NT2/D1 (cell line): Measurements from ENCODE around the gene PCDHGB1.
"Not testable (repeated sequence)": the region's sequence is repeated elsewhere in the genome, so short reads cannot be mapped to it uniquely, and the experiment has no call there.

Source experiments
- DNase-seq: peaks from one replicate; pipeline ENCODE4 v3.0.0-alpha.2; 2011; ENCODE audit warnings: low read depth, low spot score
- H3K27me3 ChIP-seq: 2 replicates; pipeline ENCODE4 v1.6.0; 2011; ENCODE audit warnings: mild to moderate bottlenecking; ENCODE audit not compliant: insufficient read length, insufficient read depth
- H3K36me3 ChIP-seq: 2 replicates; pipeline ENCODE4 v1.6.1; 2011; ENCODE audit warnings: mild to moderate bottlenecking, low read length, mixed read lengths; ENCODE audit not compliant: insufficient read depth, insufficient read length
- H3K4me1 ChIP-seq: 2 replicates; pipeline ENCODE4 v1.5.1; 2011; ENCODE audit not compliant: insufficient read depth, insufficient read length
- H3K4me3 ChIP-seq: 2 replicates; pipeline ENCODE4 v1.5.1; 2011; ENCODE audit warnings: low read depth; ENCODE audit not compliant: insufficient read length
- H3K9ac ChIP-seq: 2 replicates; pipeline ENCODE4 v1.6.0; 2011; ENCODE audit warnings: low read depth; ENCODE audit not compliant: insufficient read length
- H3K9me3 ChIP-seq: 2 replicates; pipeline ENCODE4 v1.5.1; 2011; ENCODE audit warnings: mild to moderate bottlenecking, low read length; ENCODE audit not compliant: insufficient read depth
- SUZ12 ChIP-seq: IDR thresholded peaks from 2 replicates; pipeline ENCODE4 v1.6.1; 2011; ENCODE audit not compliant: insufficient read length, insufficient read depth; ENCODE audit errors: extremely low read depth
- YY1 ChIP-seq: IDR thresholded peaks from 2 replicates; pipeline ENCODE4 v1.6.1; 2011; ENCODE audit not compliant: insufficient read length, insufficient read depth
- ZNF274 ChIP-seq: IDR thresholded peaks from 2 replicates; pipeline ENCODE4 v1.6.1; 2011; ENCODE audit warnings: mild to moderate bottlenecking, low read depth, low read length

The PCDHGB1 gene

GRCh38 chr5:141374627-141375026 lies 24.7 kb downstream of the PCDHGB1 start:
- no peak overlapping the region for H3K9ac ChIP-seq
- H3K4me3 ChIP-seq = no peak overlapping the region
- no peaks in the 10 kb centered on the region for H3K4me1 ChIP-seq
- H3K27me3 ChIP-seq = no peaks in the 10 kb centered on the region
- peaks cover 17% of the 10 kb centered on the region; the same call in 1 of the 2 replicates for H3K9me3 ChIP-seq
- DNase-seq = no peak
- H3K36me3 ChIP-seq = no peaks in the 10 kb centered on the region
- TF ChIP-seq YY1 = no peak
- TF ChIP-seq ZNF274 = no peak
- TF ChIP-seq SUZ12 = no peak

GRCh38 chr5:141375444-141376155 lies 25.7 kb downstream of the PCDHGB1 start:
- H3K9ac ChIP-seq, H3K36me3 ChIP-seq, H3K27me3 ChIP-seq, H3K4me3 ChIP-seq, H3K4me1 ChIP-seq, DNase-seq: not testable (repeated sequence)
- peaks cover 16% of the 10 kb centered on the region; the same call in 1 of the 2 replicates for H3K9me3 ChIP-seq

- Histone ChIP-seq H3K9ac (no peak within 1 kb of the TSS), H3K36me3 (no peaks in the 10 kb centered on the region), H3K4me3 (no peak within 1 kb of the TSS), H3K27me3 (no peaks in the 10 kb centered on the region), H3K4me1 (no peaks in the 10 kb centered on the region), H3K9me3 (no peaks in the 10 kb centered on the region; the same call in 1 of the 2 replicates)
- TF ChIP-seq SUZ12 (no peak), YY1 (no peak), ZNF274 (no peak)
- no peak for DNase-seq
Measured at GRCh38 chr5:141382469-141383294, 32.8 kb downstream of the PCDHGB1 start, which contains the start of gene PCDHGA7. TSS of gene PCDHGA7 (plus strand) at chr5:141382742. CDS start at chr5:141382900, 158 bp downstream.

- no peaks in the 10 kb centered on the region for H3K27me3 ChIP-seq
- H3K4me3 ChIP-seq = no peak overlapping the region
- TF ChIP-seq SUZ12 (no peak), ZNF274 (no peak), YY1 (no peak)
- DNase-seq = no peak
- no peak overlapping the region for H3K9ac ChIP-seq
- H3K36me3 ChIP-seq = no peaks in the 10 kb centered on the region
- no peaks in the 10 kb centered on the region; the same call in 1 of the 2 replicates for H3K9me3 ChIP-seq
- no peaks in the 10 kb centered on the region for H3K4me1 ChIP-seq
Measured at GRCh38 chr5:141383345-141383744, 33.4 kb downstream of the PCDHGB1 start.

GRCh38 chr5:141384471-141385267 lies 34.8 kb downstream of the PCDHGB1 start:
- no peaks in the 10 kb centered on the region for H3K27me3 ChIP-seq
- no peaks in the 10 kb centered on the region for H3K4me1 ChIP-seq
- H3K9me3 ChIP-seq = no peaks in the 10 kb centered on the region; the same call in 1 of the 2 replicates
- no peak overlapping the region for H3K9ac ChIP-seq
- H3K36me3 ChIP-seq = no peaks in the 10 kb centered on the region
- DNase-seq = no peak
- H3K4me3 ChIP-seq = no peak overlapping the region
- no peak for TF ChIP-seq YY1
- no peak for TF ChIP-seq SUZ12
- TF ChIP-seq ZNF274 = no peak

GRCh38 chr5:141387557-141388311 lies 37.8 kb downstream of the PCDHGB1 start, which contains the start of gene PCDHGB4:
TSS of gene PCDHGB4 (plus strand) at chr5:141387698. CDS start at chr5:141387885, 187 bp downstream.
- not testable (repeated sequence) for H3K27me3 ChIP-seq, H3K36me3 ChIP-seq, H3K4me1 ChIP-seq, H3K9ac ChIP-seq, H3K9me3 ChIP-seq, DNase-seq, H3K4me3 ChIP-seq
